Activated CD8-positive, alpha-beta T cell treated with anti-CD3 and anti-CD28 coated beads for 36 hours (primary cell): ENCODE measurements around the gene SPPL3. TPM values are rescaled to one million over a fixed set of nuclear protein-coding genes. Genes with fewer than 3 reads are reported as not detected.

ENCODE experiments used
- ATAC-seq: fragments of 200-7000 bp; cut with Tn5 transposase; one replicate; pipeline ENCODE4 v1.10.0; 2021; ENCODE audit warnings: mild to moderate bottlenecking, moderate library complexity
- CTCF ChIA-PET: fragments of 350-600 bp; sonication (Branson Sonifier 250); formaldehyde crosslinking; loops from one replicate; lab custom pipeline; 2021; ENCODE audit warnings: antibody characterized with exemption; lab: Charles Lee
- POLR2A ChIA-PET: fragments of 350-600 bp; sonication (Branson Sonifier 250); formaldehyde crosslinking; loops from one replicate; lab custom pipeline; 2021; ENCODE audit warnings: antibody characterized with exemption; lab: Charles Lee
- DNase-seq: peaks from one replicate; pipeline ENCODE4 v3.0.0-alpha.2; 2020
- H3K27ac Mint-ChIP-seq: one replicate; pipeline ENCODE4 v1.8.0; 2021; ENCODE audit warnings: mild to moderate bottlenecking, mixed read lengths
- H3K27me3 Mint-ChIP-seq: one replicate; pipeline ENCODE4 v1.8.0; 2021; ENCODE audit warnings: mixed read lengths
- H3K36me3 Mint-ChIP-seq: one replicate; pipeline ENCODE4 v1.8.0; 2021; ENCODE audit warnings: low read depth, mixed read lengths
- H3K4me1 Mint-ChIP-seq: one replicate; pipeline ENCODE4 v1.8.0; 2021; ENCODE audit warnings: low read depth, mixed read lengths
- H3K4me3 Mint-ChIP-seq: one replicate; pipeline ENCODE4 v1.8.0; 2021; ENCODE audit warnings: mild to moderate bottlenecking, moderate library complexity, mixed read lengths
- H3K9me3 Mint-ChIP-seq: one replicate; pipeline ENCODE4 v1.8.0; 2021; ENCODE audit warnings: mixed read lengths
- intact Hi-C: fragments of 100-400 bp; cut with micrococcal nuclease; formaldehyde crosslinking; loops from one replicate; pipeline ENCODE4 v1.10.0; 2022
- total RNA-seq, 2 experiments: library from RNA; stranded (reverse); gene quantifications; one replicate each; pipeline ENCODE4 v1.2.3, GENCODE V29; 2021
- TF ChIP-seq, protein P1 (sequence below): fragments of 200-600 bp; IDR thresholded peaks from one replicate; pipeline ENCODE4 v1.8.0; 2022; ENCODE audit warnings: antibody characterized with exemption, mild to moderate bottlenecking

SPPL3 gene
- total RNA-seq, 2 experiments from 2014 or later = 19.8 to 20.8 TPM

DNA sequence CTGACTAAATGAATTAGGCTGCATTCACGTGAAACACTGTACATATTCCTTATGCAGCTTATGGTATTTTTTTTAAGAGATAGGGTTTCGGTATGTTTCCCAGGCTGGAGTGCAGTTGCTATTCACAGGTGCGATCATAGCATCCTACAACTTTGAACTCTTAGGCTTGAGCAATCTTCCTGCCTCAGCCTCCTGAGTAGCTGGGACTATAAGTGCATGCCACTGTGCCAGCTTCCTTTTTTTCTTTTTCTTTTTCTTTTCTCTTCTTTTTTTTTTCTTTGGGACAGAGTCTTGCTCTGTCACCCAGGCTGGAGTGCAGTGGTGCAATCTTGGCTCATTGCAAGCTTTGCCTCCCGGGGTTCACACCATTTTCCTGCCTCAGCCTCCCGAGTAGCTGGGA lies 35.8 kb upstream of the SPPL3 start:
- POLR2A ChIA-PET = interaction anchor here (1.2 kb wide), 1 partner anchor 201 kb away, joined by 4 read pairs; no protein-coding TSS in a partner anchor
- no peak for DNase-seq
- CTCF ChIA-PET = interaction anchor here (0.6 to 3.3 kb wide), 4 partner anchors 30 to 358 kb away, joined by 3 to 16 read pairs (median 3); no protein-coding TSS in a partner anchor
- TF ChIP-seq, protein P1, sequence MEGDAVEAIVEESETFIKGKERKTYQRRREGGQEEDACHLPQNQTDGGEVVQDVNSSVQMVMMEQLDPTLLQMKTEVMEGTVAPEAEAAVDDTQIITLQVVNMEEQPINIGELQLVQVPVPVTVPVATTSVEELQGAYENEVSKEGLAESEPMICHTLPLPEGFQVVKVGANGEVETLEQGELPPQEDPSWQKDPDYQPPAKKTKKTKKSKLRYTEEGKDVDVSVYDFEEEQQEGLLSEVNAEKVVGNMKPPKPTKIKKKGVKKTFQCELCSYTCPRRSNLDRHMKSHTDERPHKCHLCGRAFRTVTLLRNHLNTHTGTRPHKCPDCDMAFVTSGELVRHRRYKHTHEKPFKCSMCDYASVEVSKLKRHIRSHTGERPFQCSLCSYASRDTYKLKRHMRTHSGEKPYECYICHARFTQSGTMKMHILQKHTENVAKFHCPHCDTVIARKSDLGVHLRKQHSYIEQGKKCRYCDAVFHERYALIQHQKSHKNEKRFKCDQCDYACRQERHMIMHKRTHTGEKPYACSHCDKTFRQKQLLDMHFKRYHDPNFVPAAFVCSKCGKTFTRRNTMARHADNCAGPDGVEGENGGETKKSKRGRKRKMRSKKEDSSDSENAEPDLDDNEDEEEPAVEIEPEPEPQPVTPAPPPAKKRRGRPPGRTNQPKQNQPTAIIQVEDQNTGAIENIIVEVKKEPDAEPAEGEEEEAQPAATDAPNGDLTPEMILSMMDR = no peak
- no peaks in the 10 kb centered on the region for H3K36me3 Mint-ChIP-seq
- no peak for ATAC-seq
- no peaks in the 10 kb centered on the region for H3K27me3 Mint-ChIP-seq
- H3K4me1 Mint-ChIP-seq = peaks cover 3% of the 10 kb centered on the region
- no peaks in the 10 kb centered on the region for H3K9me3 Mint-ChIP-seq
- no peak overlapping the region for H3K4me3 Mint-ChIP-seq
- H3K27ac Mint-ChIP-seq = no peak overlapping the region
- intact Hi-C loops = no loop called here

- no peak overlapping the region for H3K4me3 Mint-ChIP-seq
- POLR2A ChIA-PET = interaction anchor here (1.0 to 1.2 kb wide), 2 partner anchors 201 to 330 kb away, joined by 3 to 4 read pairs; no protein-coding TSS in a partner anchor
- CTCF ChIA-PET = interaction anchor here (0.8 to 3.3 kb wide), 3 partner anchors 29 to 358 kb away, joined by 3 to 16 read pairs (median 3); no protein-coding TSS in a partner anchor
- ATAC-seq (no peak), DNase-seq (no peak)
- H3K27me3 Mint-ChIP-seq = no peaks in the 10 kb centered on the region
- no peaks in the 10 kb centered on the region for H3K9me3 Mint-ChIP-seq
- H3K4me1 Mint-ChIP-seq = peaks cover under 1% of the 10 kb centered on the region
- no peaks in the 10 kb centered on the region for H3K36me3 Mint-ChIP-seq
- intact Hi-C loops = no loop called here
- TF ChIP-seq, protein P1 = no peak
- H3K27ac Mint-ChIP-seq = no peak overlapping the region
These were observed 35.4 kb upstream of the SPPL3 start for GRCh38 chr12:120939523-120939922.

DNA sequence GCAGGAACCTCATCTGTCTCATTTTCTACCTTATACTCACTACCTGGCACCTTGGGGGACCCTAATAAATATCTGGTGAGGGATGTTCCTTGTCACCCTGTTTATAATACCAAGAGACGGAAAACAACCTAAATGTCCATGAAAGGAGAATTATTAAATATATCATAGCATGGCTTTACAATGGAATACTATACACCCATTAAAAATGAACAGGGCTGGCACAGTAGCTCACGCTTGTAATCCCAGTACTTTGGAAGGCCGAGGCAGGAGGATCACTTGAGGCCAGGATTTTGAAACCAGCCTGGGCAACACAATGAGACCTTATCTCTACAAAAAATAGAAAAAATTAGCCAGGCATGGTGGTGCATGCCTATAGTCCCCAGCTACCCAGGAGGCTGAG lies 34.3 kb upstream of the SPPL3 start:
- DNase-seq = no peak
- ChIA-PET CTCF (interaction anchor here (0.9 to 3.3 kb wide), 3 partner anchors 33 to 357 kb away, joined by 3 to 16 read pairs (median 3); no protein-coding TSS in a partner anchor), POLR2A (no interaction called here)

DNA sequence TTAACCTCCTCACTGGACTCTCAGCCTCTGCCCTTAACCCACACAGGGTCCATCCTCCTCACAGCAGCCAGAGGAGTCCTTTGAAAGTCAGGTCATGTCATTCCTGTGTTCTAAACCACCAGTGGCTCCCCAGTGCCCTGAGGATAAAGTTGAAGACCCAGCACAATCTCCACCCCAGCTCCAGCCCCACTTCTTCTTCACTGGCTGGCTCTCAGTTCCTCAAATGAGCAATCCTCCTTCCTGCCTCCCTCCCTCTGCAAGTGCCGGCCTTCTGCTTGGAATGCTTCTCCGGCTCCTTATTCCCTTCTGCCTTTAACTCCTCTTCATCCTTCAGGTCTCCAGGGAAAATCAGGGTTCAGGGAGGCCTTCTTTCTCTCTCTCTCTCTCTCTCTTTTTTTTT lies 32.0 kb upstream of the SPPL3 start:
- POLR2A ChIA-PET = interaction anchor here (0.6 to 0.7 kb wide), 2 partner anchors 75 to 400 kb away, joined by 3 to 5 read pairs; no protein-coding TSS in a partner anchor
- TF ChIP-seq, protein P1 = no peak

More for the DNA sequence above, 34.3 kb upstream of the SPPL3 start:
- intact Hi-C loops = no loop called here
- H3K4me3 Mint-ChIP-seq = no peak overlapping the region
- H3K36me3 Mint-ChIP-seq = no peaks in the 10 kb centered on the region
- ATAC-seq = no peak
- no peaks in the 10 kb centered on the region for H3K27me3 Mint-ChIP-seq
- no peaks in the 10 kb centered on the region for H3K4me1 Mint-ChIP-seq
- no peaks in the 10 kb centered on the region for H3K9me3 Mint-ChIP-seq
- TF ChIP-seq, protein P1 = no peak
- no peak overlapping the region for H3K27ac Mint-ChIP-seq

DNA sequence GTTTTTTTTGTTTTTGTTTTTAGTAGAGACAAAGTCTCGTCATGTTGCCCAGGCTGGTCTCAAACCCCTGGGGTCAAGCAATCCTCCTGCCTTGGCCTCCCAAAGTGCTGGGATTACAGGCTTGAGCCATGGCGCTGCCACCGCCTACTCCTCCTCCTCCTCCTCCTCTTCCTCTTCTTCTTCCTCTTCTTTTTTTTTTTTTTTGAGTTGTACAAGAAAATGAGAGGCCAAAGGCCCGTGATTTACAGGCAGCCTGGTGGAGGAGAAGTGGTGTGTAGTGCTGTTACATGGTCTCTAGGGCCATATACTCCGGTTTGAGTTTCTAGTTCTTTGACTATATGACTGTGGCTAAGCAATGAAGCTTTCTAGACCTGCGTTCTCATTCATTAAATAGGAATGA lies 29.6 kb upstream of the SPPL3 start:
- POLR2A ChIA-PET = no interaction called here
- TF ChIP-seq, protein P1 = no peak
- Mint-ChIP-seq H3K4me3 (no peak overlapping the region), H3K9me3 (no peaks in the 10 kb centered on the region), H3K27me3 (no peaks in the 10 kb centered on the region), H3K27ac (no peak overlapping the region), H3K36me3 (no peaks in the 10 kb centered on the region), H3K4me1 (no peaks in the 10 kb centered on the region)
- CTCF ChIA-PET = interaction anchor here (0.8 kb wide), 1 partner anchor 10 kb away, joined by 3 read pairs; no protein-coding TSS in a partner anchor
- DNase-seq (no peak), ATAC-seq (no peak)
- intact Hi-C loops = no loop called here

More for the DNA sequence above, 32.0 kb upstream of the SPPL3 start:
- DNase-seq = no peak
- H3K27ac Mint-ChIP-seq = no peak overlapping the region
- H3K4me3 Mint-ChIP-seq = no peak overlapping the region
- no peaks in the 10 kb centered on the region for H3K27me3 Mint-ChIP-seq
- no peaks in the 10 kb centered on the region for H3K36me3 Mint-ChIP-seq
- intact Hi-C loops = no loop called here
- no peaks in the 10 kb centered on the region for H3K9me3 Mint-ChIP-seq
- CTCF ChIA-PET = interaction anchor here (1.3 kb wide), 1 partner anchor 36 kb away, joined by 5 read pairs; no protein-coding TSS in a partner anchor
- no peaks in the 10 kb centered on the region for H3K4me1 Mint-ChIP-seq
- no peak for ATAC-seq
